Left lung (tissue), 10 donors: ENCODE results near the gene PAFAH1B1. TPM values are rescaled to one million over a fixed set of nuclear protein-coding genes. Genes with fewer than 3 reads are reported as not detected.

Source experiments
- ATAC-seq: fragments of 200-7000 bp; cut with Tn5 transposase; one replicate; pipeline ENCODE4 v1.9.1; 2020; ENCODE audit warnings: moderate library complexity
- DNase-seq, 4 donors: peaks; one replicate each; pipeline ENCODE4 v3.0.0-alpha.2; 2013 to 2020
- H3K27ac ChIP-seq, 2 donors: fragments of 200-600 bp; sonication (generic) in 1 of 2; one replicate each; pipeline versions ENCODE4 v1.5.0 to v1.8.0; 2020 to 2021
- H3K27me3 ChIP-seq, 2 donors: fragments of 200-600 bp; sonication (generic) in 1 of 2; one replicate each; pipeline versions ENCODE4 v1.5.0 to v1.8.0; 2020 to 2021
- H3K36me3 ChIP-seq, 2 donors: fragments of 200-600 bp; sonication (generic) in 1 of 2; one replicate each; pipeline versions ENCODE4 v1.5.0 to v1.8.0; 2020 to 2021
- H3K4me1 ChIP-seq, 2 donors: fragments of 200-600 bp; one replicate each; pipeline ENCODE4 v1.8.0; 2021
- H3K4me3 ChIP-seq, 2 donors: fragments of 200-600 bp; sonication (generic) in 1 of 2; one replicate each; pipeline versions ENCODE4 v1.5.0 to v1.8.0; 2020 to 2021; ENCODE audit warnings: mild to moderate bottlenecking in 1 of 2
- H3K9me3 ChIP-seq, 2 donors: fragments of 200-600 bp; sonication (generic) in 1 of 2; one replicate each; pipeline versions ENCODE4 v1.5.0 to v1.8.0; 2020 to 2021
- CTCF ChIP-seq, 2 donors: fragments of 200-600 bp; sonication (generic) in 1 of 2; IDR thresholded peaks; one replicate each; pipeline versions ENCODE4 v1.5.0 to v1.8.0; 2021; ENCODE audit warnings: antibody characterized with exemption in 2 of 2
- intact Hi-C, 2 donors: fragments of 100-400 bp; cut with DNase I; formaldehyde crosslinking; loops; one replicate each; pipeline versions ENCODE4 v1.11.2 to v1.14.2; 2022
- polyA plus RNA-seq, 6 donors: library from polyadenylated mRNA; unstranded; fragments of 120-200 nt; gene quantifications; one replicate each; pipeline ENCODE4 v1.2.1, GENCODE V29; 2013; ENCODE audit not compliant: insufficient read length in 6 of 6
- total RNA-seq, 2 donors: library from RNA; stranded (reverse); fragmentation: NEBNext Ultra II Directional; extraction: Animal tissue kit (Norgen Biotek cat#: 25700); gene quantifications; one replicate each; pipeline ENCODE4 v1.2.1, GENCODE V29; 2021
- donor health status: DM: no; HTN: yes; CAD: no.
- donor health status: DM: no; HTN: no; CAD: no.

The PAFAH1B1 gene
- total and polyA plus RNA-seq, 8 donors: 135 to 188 (median 151) TPM

- intact Hi-C loops: no loop called here
- Histone ChIP-seq H3K4me1 (peaks cover 14 to 22% of the 10 kb centered on the region in 2 donors), H3K27me3 (no peaks in the 10 kb centered on the region), H3K9me3 (no peaks in the 10 kb centered on the region), H3K36me3 (peaks cover 0 to 55% of the 10 kb centered on the region in 2 donors), H3K27ac (no peak overlapping the region), H3K4me3 (no peak overlapping the region)
- ATAC-seq: no peak
- peak in 2 of 4 donors; percentile 28 to 78 for DNase-seq
- no peak for TF ChIP-seq CTCF (IDR thresholded peaks at IDR 0.05)
These were observed 110.8 kb downstream of the PAFAH1B1 start for GRCh38 chr17:2704031-2704889.

GRCh38 chr17:2704890-2705248 is 111.4 kb downstream of the PAFAH1B1 start:
- H3K9me3 ChIP-seq: no peaks in the 10 kb centered on the region
- peaks cover 20 to 28% of the 10 kb centered on the region in 2 donors for H3K4me1 ChIP-seq
- no peak for TF ChIP-seq CTCF (IDR thresholded peaks at IDR 0.05)
- H3K27ac ChIP-seq: no peak overlapping the region
- ATAC-seq (no peak), DNase-seq (peak in 1 of 4 donors; percentile 10)
- intact Hi-C loops: no loop called here
- no peak overlapping the region for H3K4me3 ChIP-seq
- H3K36me3 ChIP-seq: peaks cover 0 to 49% of the 10 kb centered on the region in 2 donors
- no peaks in the 10 kb centered on the region for H3K27me3 ChIP-seq

GRCh38 chr17:2705263-2705662 is 111.8 kb downstream of the PAFAH1B1 start:
- Histone ChIP-seq H3K9me3 (no peaks in the 10 kb centered on the region), H3K4me3 (no peak overlapping the region), H3K27ac (no peak overlapping the region), H3K4me1 (peaks cover 24 to 32% of the 10 kb centered on the region in 2 donors), H3K27me3 (no peaks in the 10 kb centered on the region), H3K36me3 (peaks cover 0 to 45% of the 10 kb centered on the region in 2 donors)
- no peak for ATAC-seq
- no peak for TF ChIP-seq CTCF (IDR thresholded peaks at IDR 0.05)
- intact Hi-C loops: no loop called here
- peak in 2 of 4 donors; percentile 13 to 63 for DNase-seq

GRCh38 chr17:2705888-2706795 is 112.7 kb downstream of the PAFAH1B1 start:
- H3K27ac ChIP-seq: no peak overlapping the region
- H3K4me1 ChIP-seq: peaks cover 29 to 40% of the 10 kb centered on the region in 2 donors
- no peak for ATAC-seq
- H3K9me3 ChIP-seq: no peaks in the 10 kb centered on the region
- H3K4me3 ChIP-seq: no peak overlapping the region
- no peak for TF ChIP-seq CTCF (IDR thresholded peaks at IDR 0.05)
- H3K36me3 ChIP-seq: peaks cover 0 to 36% of the 10 kb centered on the region in 2 donors
- peak in 2 of 4 donors; percentile 25 to 55 for DNase-seq
- no peaks in the 10 kb centered on the region for H3K27me3 ChIP-seq
- intact Hi-C loops: no loop called here
